ENCODE results near the gene KRTAP2-2.

The KRTAP2-2 gene

GRCh38 chr17:41012326-41013120 lies 42.5 kb downstream of the KRTAP2-2 start:
- no peak overlapping the region for H3K9ac ChIP-seq (ENCODE audit: low read length)
- H3K79me2 ChIP-seq (ENCODE audit: insufficient read depth, low read length), result no peaks in the 10 kb centered on the region
- no peaks in the 10 kb centered on the region for H3K36me3 ChIP-seq (ENCODE audit: low read length)
- no peak overlapping the region for H3K4me3 ChIP-seq (ENCODE audit: insufficient read depth, low read length, poor library complexity, severe bottlenecking)
- H3K9me3 ChIP-seq (ENCODE audit: insufficient read depth, low read length), result no peaks in the 10 kb centered on the region
- no peak overlapping the region for H2AFZ ChIP-seq (ENCODE audit: low read depth, low read length, severe bottlenecking)
- H3K27ac ChIP-seq (ENCODE audit: low read depth, low read length), result no peak overlapping the region
- no peaks in the 10 kb centered on the region for H4K20me1 ChIP-seq (ENCODE audit: low read depth, low read length)
- H3F3A ChIP-seq (ENCODE audit: insufficient read depth), result no peaks in the 10 kb centered on the region
- H3K4me2 ChIP-seq (ENCODE audit: low read depth, low read length, poor library complexity, severe bottlenecking), result no peak overlapping the region
- TF ChIP-seq CTCF (IDR thresholded peaks at IDR 0.05; ENCODE audit: insufficient read depth, low read length, poor library complexity, severe bottlenecking) (no peak), EZH2phosphoT487 (conservative IDR thresholded peaks at IDR 0.05; ENCODE audit: low read length) (no peak)
- no peaks in the 10 kb centered on the region for H3K9me2 ChIP-seq (replicated peaks; ENCODE audit: insufficient read depth, low read length)
- no peaks in the 10 kb centered on the region for H3K27me3 ChIP-seq (ENCODE audit: low read length)

GRCh38 chr17:41010441-41010840 lies 44.6 kb downstream of the KRTAP2-2 start:
- H3K4me3 ChIP-seq (ENCODE audit: insufficient read depth, low read length, poor library complexity, severe bottlenecking), result no peak overlapping the region

GRCh38 chr17:41009936-41010335 lies 45.1 kb downstream of the KRTAP2-2 start:
- Histone ChIP-seq H3K9me3 (ENCODE audit: insufficient read depth, low read length) (no peaks in the 10 kb centered on the region), H2AFZ (ENCODE audit: low read depth, low read length, severe bottlenecking) (no peak overlapping the region), H3F3A (ENCODE audit: insufficient read depth) (no peaks in the 10 kb centered on the region), H3K27ac (ENCODE audit: low read depth, low read length) (no peak overlapping the region), H4K20me1 (ENCODE audit: low read depth, low read length) (no peaks in the 10 kb centered on the region), H3K4me3 (ENCODE audit: insufficient read depth, low read length, poor library complexity, severe bottlenecking) (no peak overlapping the region), H3K27me3 (ENCODE audit: low read length) (no peaks in the 10 kb centered on the region), H3K36me3 (ENCODE audit: low read length) (no peaks in the 10 kb centered on the region), H3K4me2 (ENCODE audit: low read depth, low read length, poor library complexity, severe bottlenecking) (no peak overlapping the region), H3K9me2 (replicated peaks; ENCODE audit: insufficient read depth, low read length) (no peaks in the 10 kb centered on the region), H3K9ac (ENCODE audit: low read length) (no peak overlapping the region), H3K79me2 (ENCODE audit: insufficient read depth, low read length) (no peaks in the 10 kb centered on the region)
- TF ChIP-seq CTCF (IDR thresholded peaks at IDR 0.05; ENCODE audit: insufficient read depth, low read length, poor library complexity, severe bottlenecking), result no peak
- TF ChIP-seq EZH2phosphoT487 (conservative IDR thresholded peaks at IDR 0.05; ENCODE audit: low read length), result no peak

More at GRCh38 chr17:41010441-41010840, 44.6 kb downstream of the KRTAP2-2 start:
- no peak for TF ChIP-seq CTCF (IDR thresholded peaks at IDR 0.05; ENCODE audit: insufficient read depth, low read length, poor library complexity, severe bottlenecking)
- Histone ChIP-seq H3K27ac (ENCODE audit: low read depth, low read length) (no peak overlapping the region), H3K9me2 (replicated peaks; ENCODE audit: insufficient read depth, low read length) (no peaks in the 10 kb centered on the region), H3K9ac (ENCODE audit: low read length) (no peak overlapping the region), H4K20me1 (ENCODE audit: low read depth, low read length) (no peaks in the 10 kb centered on the region), H3K36me3 (ENCODE audit: low read length) (no peaks in the 10 kb centered on the region), H3K9me3 (ENCODE audit: insufficient read depth, low read length) (no peaks in the 10 kb centered on the region), H3K79me2 (ENCODE audit: insufficient read depth, low read length) (no peaks in the 10 kb centered on the region), H3F3A (ENCODE audit: insufficient read depth) (no peaks in the 10 kb centered on the region), H2AFZ (ENCODE audit: low read depth, low read length, severe bottlenecking) (no peak overlapping the region), H3K27me3 (ENCODE audit: low read length) (no peaks in the 10 kb centered on the region), H3K4me2 (ENCODE audit: low read depth, low read length, poor library complexity, severe bottlenecking) (no peak overlapping the region)
